ENCODE data around the gene RTN1. TPM values are rescaled to one million over a fixed set of nuclear protein-coding genes. Genes with fewer than 3 reads are reported as not detected.

The RTN1 gene
- total and polyA plus RNA-seq, 7 donors, result 1.2 to 25.7 (median 8.0) TPM

- WGBS, 2 donors, result 36 to 73% methylated on average over 3 of the region's 3 CpGs
- DNase-seq, result no peak
- intact Hi-C loops (cut with DNase I), result no loop called here
- Histone ChIP-seq H3K36me3 (no peaks in the 10 kb centered on the region), H3K27ac (no peak overlapping the region), H3K27me3 (no peaks in the 10 kb centered on the region), H3K9me3 (no peaks in the 10 kb centered on the region), H3K4me1 (no peaks in the 10 kb centered on the region), H3K4me3 (no peak overlapping the region)
- TF ChIP-seq CTCF (IDR thresholded peaks at IDR 0.05) (no peak), POLR2AphosphoS5 (IDR thresholded peaks at IDR 0.05) (no peak), EP300 (IDR thresholded peaks at IDR 0.05) (no peak), POLR2A (IDR thresholded peaks at IDR 0.05) (no peak)
These were observed 142.3 kb downstream of the RTN1 start for GRCh38 chr14:59728304-59728703.

GRCh38 chr14:59727073-59727661 lies 143.4 kb downstream of the RTN1 start:
- no peaks in the 10 kb centered on the region for H3K36me3 ChIP-seq
- TF ChIP-seq POLR2A (IDR thresholded peaks at IDR 0.05) (no peak), EP300 (IDR thresholded peaks at IDR 0.05) (no peak), CTCF (IDR thresholded peaks at IDR 0.05) (no peak), POLR2AphosphoS5 (IDR thresholded peaks at IDR 0.05) (no peak)
- H3K4me1 ChIP-seq, result no peaks in the 10 kb centered on the region
- H3K4me3 ChIP-seq, result no peak overlapping the region
- H3K9me3 ChIP-seq, result no peaks in the 10 kb centered on the region
- 97% methylated on average over 53 of the region's 53 CpGs for WGBS, 2 donors
- H3K27me3 ChIP-seq, result no peaks in the 10 kb centered on the region
- no peak for DNase-seq
- no peak overlapping the region for H3K27ac ChIP-seq
- intact Hi-C loops (cut with DNase I), result no loop called here

GRCh38 chr14:59711080-59711479 lies 159.5 kb downstream of the RTN1 start:
- no peak for TF ChIP-seq CTCF (IDR thresholded peaks at IDR 0.05)
- TF ChIP-seq POLR2AphosphoS5 (IDR thresholded peaks at IDR 0.05), result no peak
- no peak for TF ChIP-seq POLR2A (IDR thresholded peaks at IDR 0.05)
- TF ChIP-seq EP300 (IDR thresholded peaks at IDR 0.05), result no peak
- Histone ChIP-seq H3K9me3 (no peaks in the 10 kb centered on the region), H3K4me1 (no peaks in the 10 kb centered on the region), H3K27ac (no peak overlapping the region), H3K4me3 (no peak overlapping the region), H3K27me3 (no peaks in the 10 kb centered on the region), H3K36me3 (no peaks in the 10 kb centered on the region)
- intact Hi-C loops (cut with DNase I), result no loop called here
- DNase-seq, result no peak
- 15 to 54% methylated on average over 2 of the region's 2 CpGs for WGBS, 2 donors

GRCh38 chr14:59707778-59708561 lies 162.6 kb downstream of the RTN1 start:
- intact Hi-C loops (cut with DNase I), result no loop called here
- 38 to 62% methylated on average over 7 of the region's 7 CpGs for WGBS, 2 donors
- no peaks in the 10 kb centered on the region for H3K36me3 ChIP-seq

More at GRCh38 chr14:59707778-59708561, 162.6 kb downstream of the RTN1 start:
- Histone ChIP-seq H3K4me1 (no peaks in the 10 kb centered on the region), H3K27ac (no peak overlapping the region), H3K9me3 (no peaks in the 10 kb centered on the region), H3K4me3 (no peak overlapping the region), H3K27me3 (no peaks in the 10 kb centered on the region)
- TF ChIP-seq POLR2AphosphoS5 (IDR thresholded peaks at IDR 0.05) (no peak), CTCF (IDR thresholded peaks at IDR 0.05) (no peak), EP300 (IDR thresholded peaks at IDR 0.05) (no peak), POLR2A (IDR thresholded peaks at IDR 0.05) (no peak)
- DNase-seq, result no peak

Data from sigmoid colon (tissue), 7 donors.